NCI-H2107 treated with DMSO at 0.1 percent for 48 hours (cell line): ENCODE results near the gene MSANTD1.
A peak's percentile ranks its signal among the peaks of the same experiment; 100 is the strongest.

Experiments
- DNase-seq: peaks from one replicate; lab custom pipeline; 2025; ENCODE audit not compliant: unreplicated experiment; lab: John Stamatoyannopoulos, UW

The MSANTD1 gene

GRCh38 chr4:3232001-3232400, 17.0 kb upstream of the MSANTD1 start:
- DNase-seq, result no peak

DNA sequence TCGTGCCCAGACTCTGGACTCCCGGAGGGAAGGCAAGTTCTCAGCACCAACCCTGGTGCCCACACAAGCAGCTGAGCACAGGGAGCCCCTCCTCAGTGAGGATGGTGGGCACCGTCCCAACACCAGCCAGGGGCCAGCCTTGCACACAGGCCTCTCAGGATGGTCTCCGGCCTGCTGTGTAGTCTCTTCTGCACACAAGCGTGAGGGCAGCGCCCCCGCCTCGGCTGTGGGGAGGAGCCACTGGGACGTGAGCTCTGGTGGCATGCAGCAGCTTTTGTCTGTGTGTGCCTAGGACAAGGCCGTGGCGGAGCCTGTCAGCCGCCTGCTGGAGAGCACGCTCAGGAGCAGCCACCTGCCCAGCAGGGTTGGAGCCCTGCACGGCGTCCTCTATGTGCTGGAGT, 16.1 kb upstream of the MSANTD1 start:
- DNase-seq, result no peak

DNA sequence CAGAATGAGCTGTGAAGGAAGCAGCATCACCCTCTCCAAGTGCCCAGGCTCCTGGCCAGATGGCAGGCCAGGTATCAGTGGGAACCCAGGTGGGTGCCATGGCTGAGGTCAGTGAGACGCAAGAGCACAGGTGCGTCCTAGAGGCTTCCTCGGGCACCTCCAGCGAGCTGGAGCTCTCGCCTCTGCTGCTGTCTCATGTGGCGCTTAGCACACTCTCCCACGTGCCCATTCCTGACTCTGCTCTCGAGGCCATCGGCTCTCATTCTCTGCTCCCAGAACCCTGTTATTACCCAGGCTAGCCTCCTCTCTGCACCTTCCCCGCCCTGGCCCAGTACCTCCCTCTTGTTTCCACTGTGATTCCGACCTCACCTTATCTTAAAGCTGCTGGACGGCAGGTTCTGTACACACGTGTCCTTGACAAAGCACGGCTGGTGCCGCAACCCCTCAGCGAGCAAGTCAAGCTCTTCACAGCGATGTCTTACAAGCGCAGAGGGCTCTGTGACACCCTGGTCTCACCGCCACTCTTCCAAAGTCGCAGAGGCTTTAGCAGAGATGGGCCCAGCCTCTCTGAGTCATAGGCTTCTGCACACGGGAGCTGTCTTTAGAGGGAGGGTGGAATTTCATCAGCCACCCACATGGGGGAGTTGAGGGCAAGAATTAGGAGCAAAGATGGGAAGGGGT, 15.4 kb upstream of the MSANTD1 start:
- no peak for DNase-seq

DNA sequence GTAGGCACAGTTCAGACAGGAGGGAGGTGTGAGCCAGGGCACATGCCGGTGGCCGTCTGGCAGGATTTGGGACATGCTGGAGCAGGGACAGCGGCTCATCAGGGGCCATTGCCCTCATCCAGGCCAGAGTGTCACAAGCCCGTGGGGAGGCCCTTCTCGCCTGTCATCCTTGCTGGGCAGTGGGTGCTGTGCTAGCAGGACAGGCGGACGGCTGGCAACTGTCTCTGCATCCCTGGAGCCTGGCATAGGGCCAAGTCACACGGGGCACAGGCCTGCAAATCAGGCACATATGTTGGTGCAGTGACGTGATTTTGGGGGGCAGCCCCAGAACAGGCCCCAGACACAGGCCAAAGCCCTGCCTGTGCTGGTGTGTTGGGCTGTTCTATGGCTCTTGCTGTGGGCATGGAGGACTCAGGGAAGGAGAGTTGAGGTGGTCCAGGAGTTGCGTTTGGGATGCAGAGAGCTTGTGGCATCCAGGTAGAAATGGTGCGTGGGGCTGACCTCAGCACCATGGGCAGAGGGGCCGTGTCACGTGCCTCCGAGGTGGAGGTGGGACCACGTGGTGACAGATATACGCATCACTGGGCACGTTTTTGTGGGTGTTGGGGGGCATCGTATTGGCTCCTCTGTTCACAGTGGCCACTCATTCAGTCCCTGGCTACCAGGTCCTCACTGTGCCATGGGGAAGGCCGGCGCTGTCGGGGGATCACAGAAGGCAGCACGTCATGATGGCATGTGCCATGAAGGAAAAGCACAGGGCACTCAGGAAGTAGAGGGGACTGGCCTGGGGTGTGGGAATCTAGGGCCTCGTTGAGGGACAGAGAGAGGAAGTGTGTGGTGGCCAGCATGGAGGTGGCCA, 14.6 kb upstream of the MSANTD1 start:
- DNase-seq, result no peak

DNA sequence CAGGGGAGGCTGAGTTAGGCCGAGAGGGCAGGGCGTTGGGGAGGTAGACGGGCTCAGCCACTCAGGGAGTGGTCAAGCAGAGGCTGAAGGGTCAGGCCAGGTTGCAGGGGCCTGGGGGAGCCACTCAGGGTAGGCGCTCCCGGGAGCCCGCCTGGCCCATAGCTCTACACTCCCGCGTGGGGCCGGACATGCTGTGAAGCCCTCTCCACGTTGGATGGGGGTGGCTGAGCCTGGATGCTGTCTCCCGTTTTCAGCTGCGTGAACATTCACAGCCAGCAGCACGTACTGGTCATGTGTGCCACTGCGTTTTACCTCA, 14.0 kb upstream of the MSANTD1 start:
- no peak for DNase-seq

- no peak for DNase-seq
Observed at GRCh38 chr4:3235581-3235980, 13.4 kb upstream of the MSANTD1 start.

- no peak for DNase-seq
Observed at GRCh38 chr4:3236326-3236878, 12.6 kb upstream of the MSANTD1 start.

DNA sequence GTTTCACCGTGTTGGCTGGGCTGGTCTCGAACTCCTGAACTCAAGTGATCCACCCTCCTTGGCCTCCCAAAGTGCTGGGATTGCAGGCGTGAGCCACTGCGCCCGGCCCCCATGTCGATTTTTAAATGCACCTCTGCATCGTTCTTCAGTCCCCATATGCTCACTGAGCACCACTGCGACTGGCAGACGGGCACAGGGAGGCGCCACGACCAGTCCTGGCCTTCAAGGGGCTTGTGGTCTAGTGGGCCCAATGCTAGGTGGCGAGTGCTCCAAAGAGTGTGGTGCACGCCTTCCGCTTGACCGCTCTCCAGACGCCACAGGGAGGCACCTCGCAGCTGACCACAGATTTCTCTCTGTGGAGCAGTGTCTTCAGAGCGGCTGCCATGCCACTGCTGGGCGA, 11.7 kb upstream of the MSANTD1 start:
- no peak for DNase-seq

DNA sequence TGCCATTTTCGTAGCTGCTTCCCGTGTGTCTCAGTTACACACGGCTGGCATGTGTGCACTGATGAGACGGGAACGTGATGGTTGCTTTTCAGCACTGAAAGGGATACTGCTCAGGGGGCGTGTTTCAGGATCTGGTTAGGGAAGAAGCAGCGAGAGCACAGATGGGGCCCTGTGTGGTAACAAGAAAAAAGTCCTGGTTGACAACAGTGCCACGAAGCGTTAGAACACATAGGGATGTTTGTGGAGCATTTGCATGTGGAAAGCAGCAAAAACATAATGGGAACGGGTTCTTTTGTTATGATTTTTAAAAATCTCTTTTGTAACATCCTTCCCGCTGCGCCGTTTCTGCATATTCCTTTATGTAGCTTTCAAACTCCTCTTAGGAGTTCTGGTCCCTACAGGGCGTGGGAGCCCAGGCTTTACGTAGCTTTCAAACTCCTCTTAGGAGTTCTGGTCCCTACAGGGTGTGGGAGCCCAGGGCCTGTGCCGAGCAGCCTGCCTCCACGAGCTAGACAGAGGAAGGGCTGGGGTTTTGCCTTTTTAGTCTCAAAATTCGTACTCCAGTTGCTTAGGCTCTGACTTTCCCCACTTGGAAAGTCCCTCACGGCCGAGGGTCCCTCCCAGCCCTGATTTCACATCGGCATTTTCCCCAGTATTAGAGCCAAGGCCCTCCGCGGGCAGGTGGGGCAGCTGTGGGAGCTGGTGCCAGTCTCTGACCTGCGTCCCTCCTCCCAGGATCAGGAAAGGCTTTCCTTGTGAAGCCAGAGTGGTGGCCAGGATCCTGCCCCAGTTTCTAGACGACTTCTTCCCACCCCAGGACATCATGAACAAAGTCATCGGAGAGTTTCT, 11.0 kb upstream of the MSANTD1 start:
- no peak for DNase-seq

GRCh38 chr4:3238721-3239120, 10.2 kb upstream of the MSANTD1 start:
- no peak for DNase-seq

DNA sequence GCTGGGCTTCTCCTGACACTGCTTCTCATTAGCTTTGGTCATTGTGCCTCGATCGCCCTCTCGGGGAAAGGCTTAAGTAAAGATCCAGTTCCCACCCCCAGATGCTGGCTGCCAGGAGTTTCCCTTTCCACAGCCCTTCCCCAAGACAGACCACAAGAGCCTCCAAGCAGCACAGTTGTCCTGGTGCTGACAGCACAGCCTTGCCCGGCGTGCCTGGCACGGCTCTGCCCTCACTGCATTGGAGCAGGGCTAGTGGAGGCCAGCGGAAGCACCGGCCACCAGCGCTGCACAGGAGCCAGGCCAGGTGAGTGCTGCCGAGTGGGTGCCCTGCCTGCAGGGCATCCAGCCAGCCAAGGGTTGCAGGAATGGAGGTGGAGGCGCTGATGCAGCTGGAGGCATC, 9.7 kb upstream of the MSANTD1 start:
- no peak for DNase-seq

DNA sequence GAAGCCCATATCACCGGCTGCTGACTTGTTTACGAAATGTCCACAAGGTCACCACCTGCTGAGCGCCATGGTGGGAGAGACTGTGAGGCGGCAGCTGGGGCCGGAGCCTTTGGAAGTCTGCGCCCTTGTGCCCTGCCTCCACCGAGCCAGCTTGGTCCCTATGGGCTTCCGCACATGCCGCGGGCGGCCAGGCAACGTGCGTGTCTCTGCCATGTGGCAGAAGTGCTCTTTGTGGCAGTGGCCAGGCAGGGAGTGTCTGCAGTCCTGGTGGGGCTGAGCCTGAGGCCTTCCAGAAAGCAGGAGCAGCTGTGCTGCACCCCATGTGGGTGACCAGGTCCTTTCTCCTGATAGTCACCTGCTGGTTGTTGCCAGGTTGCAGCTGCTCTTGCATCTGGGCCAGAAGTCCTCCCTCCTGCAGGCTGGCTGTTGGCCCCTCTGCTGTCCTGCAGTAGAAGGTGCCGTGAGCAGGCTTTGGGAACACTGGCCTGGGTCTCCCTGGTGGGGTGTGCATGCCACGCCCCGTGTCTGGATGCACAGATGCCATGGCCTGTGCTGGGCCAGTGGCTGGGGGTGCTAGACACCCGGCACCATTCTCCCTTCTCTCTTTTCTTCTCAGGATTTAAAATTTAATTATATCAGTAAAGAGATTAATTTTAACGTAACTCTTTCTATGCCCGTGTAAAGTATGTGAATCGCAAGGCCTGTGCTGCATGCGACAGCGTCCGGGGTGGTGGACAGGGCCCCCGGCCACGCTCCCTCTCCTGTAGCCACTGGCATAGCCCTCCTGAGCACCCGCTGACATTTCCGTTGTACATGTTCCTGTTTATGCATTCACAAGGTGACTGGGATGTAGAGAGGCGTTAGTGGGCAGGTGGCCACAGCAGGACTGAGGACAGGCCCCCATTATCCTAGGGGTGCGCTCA, 8.7 kb upstream of the MSANTD1 start:
- peak; percentile 42 for DNase-seq

DNA sequence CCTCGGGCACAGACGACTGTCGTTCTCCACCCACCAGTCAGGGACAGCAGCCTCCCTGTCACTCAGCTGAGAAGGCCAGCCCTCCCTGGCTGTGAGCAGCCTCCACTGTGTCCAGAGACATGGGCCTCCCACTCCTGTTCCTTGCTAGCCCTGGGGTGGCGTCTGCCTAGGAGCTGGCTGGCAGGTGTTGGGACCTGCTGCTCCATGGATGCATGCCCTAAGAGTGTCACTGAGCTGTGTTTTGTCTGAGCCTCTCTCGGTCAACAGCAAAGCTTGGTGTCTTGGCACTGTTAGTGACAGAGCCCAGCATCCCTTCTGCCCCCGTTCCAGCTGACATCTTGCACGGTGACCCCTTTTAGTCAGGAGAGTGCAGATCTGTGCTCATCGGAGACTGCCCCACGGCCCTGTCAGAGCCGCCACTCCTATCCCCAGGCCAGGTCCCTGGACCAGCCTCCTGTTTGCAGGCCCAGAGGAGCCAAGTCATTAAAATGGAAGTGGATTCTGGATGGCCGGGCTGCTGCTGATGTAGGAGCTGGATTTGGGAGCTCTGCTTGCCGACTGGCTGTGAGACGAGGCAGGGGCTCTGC, 7.9 kb upstream of the MSANTD1 start:
- DNase-seq, result no peak

GRCh38 chr4:3241898-3242524, 6.9 kb upstream of the MSANTD1 start:
- DNase-seq, result no peak

- DNase-seq, result no peak
Observed at GRCh38 chr4:3243136-3243780, 5.7 kb upstream of the MSANTD1 start.

DNA sequence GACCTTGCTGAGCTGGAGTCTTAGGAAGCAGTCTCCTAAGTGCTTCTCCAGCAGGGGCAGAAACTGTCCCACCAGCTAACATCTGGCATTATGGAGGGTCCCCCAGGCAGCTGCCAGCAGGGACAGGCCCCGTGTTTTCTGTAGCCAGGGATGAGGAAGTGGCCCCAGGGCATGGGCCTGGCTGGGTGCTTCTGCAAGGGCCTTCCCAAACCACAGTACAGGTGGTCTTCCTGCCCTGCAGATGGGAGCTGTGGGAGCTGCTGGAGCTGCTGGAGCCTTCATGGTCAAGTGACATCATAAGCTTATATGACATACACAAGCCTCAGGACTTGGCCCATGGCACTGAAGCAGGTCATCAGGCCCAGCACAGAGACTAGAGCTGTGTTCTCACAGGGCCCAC, 5.0 kb upstream of the MSANTD1 start:
- no peak for DNase-seq

- no peak for DNase-seq
Observed at GRCh38 chr4:3244747-3245146, 4.2 kb upstream of the MSANTD1 start.

DNA sequence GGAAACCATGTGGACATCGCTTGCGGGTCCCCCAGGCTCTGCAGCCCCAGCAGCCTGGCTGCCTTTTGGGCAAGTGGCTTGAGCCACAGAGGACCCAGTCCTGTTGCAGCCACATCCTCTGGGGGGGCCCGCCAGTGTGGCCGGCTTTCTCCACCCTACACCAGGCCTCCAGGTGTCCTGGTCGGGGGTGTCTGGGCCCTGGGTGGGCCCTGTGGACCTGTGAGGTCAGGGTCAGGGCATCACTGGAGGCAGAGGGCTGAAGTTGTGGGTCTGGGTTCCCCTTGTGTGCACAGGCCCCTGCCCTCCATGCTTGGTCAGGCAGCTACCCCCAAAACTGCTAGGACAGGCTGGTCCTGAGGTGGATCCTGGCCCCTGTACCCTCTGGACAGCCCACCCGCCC, 3.3 kb upstream of the MSANTD1 start:
- no peak for DNase-seq
